Measurements from ENCODE around the gene PRR7.
"Not testable (repeated sequence)": the region's sequence is repeated elsewhere in the genome, so short reads cannot be mapped to it uniquely, and the experiment has no call there.

Gene PRR7

DNA sequence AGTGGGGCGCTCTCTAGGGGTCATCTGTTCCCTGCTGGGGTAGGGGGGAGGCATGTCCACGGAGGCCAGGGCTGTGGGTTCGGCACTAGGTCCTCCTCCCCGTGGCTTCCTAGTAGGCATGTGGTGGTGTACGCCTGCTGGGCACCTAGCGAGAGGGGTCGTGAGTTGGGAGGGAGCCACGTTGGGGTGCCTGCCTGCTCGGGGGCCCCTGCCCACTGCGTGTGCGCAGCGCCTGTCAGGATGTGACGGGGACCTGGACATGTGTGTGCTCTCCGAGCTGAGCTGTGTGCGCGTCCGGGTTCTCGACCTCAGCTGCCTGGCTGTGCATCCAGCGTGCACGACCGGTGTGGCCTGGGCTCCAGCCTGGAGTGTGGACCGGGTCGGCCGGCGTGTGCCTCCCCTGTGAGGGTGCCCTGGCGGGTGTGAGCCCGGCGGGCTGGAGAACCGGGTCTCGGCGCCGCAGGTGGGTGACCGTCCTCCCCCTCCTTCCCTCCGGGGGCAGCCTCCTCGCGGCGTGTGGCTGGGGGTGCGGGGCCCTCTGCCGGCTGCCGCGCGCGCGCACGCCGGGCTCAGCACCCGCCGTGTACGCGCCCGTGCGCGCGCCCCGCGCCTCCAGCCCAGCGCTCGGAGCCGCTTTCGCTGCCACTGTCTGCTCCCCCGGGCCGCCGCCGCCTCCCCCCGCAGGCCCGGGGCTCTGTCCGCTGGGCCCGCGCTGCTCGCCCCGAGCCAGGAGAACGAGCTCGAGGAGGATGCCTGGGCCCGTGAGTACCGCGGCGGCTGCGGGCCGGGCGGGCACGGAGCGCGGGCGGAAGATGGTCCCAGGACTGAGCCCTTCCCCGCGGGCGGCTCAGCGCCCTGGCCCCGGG lies at the start of gene PRR7:
TSS of gene PRR7 (plus strand) at position 615 of the 866 bp plus-strand sequence. CDS start 8,254 bp downstream, outside the sequence.
- DNase-seq: peak; percentile 71

DNA sequence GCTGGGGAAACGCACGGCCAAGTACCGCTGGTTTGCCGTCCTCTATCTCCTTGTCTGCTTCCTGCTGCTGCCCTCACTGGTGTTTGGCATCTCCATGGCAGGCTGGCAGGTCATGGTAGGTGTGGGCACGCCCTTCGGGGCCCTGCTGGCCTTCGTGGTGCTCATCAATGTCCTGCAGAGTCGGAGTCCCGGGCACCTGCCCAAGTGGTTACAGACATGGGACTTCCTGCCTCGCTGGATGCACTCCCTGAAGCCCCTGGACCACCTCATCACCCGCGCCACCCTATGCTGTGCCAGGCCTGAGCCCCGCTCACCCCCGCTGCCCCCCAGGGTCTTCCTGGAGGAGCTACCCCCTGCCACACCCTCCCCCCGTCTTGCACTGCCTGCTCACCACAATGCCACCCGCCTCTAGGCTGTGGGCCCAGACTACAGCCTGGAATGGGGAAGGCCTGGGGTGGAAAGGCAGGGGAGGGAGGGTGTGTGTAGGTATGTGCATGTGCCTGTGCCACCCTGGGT lies 48.7 kb upstream of the PRR7 start:
- DNase-seq: no peak

DNA sequence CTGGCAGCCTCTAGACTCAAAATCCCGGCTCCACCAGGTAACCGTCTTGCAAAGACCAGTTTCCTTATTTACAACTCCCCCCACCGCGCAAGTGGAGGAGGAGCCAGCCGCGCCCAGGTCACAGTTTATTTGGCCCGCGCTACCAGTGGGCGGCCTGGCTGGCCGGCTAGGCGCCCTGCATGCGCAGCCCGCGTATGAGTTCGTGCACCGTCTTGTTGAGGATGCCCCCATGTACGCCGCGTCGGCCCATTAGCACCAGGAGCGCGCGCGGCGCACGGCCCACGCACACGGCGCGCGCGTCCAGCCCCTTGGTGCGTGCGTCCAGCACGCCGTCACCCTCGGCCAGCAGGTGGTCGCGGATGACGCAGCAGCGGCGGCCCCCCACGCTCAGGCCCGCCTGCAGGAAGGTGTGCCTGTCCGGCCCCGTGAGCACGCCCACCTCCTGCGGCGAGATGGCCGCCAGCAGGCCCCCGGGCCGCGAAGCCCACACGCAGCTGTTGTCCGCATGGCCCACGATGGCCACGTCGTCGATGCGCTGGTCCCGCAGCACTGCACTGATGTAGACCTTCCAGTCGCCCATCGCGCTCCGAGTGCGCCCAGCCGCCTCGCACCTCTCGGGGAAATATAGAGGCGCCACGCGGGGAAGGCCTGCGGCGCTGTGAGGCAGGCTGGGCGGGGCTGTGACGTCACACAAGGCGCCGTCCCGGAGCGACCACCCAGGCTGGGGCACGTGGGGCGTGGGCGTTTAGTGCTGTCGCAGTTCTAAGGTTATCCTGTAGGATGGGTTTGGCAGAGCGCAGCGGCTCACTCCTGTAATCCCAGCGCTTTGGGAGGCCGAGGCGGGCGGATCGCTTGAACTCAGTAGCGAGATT lies 46.4 kb upstream of the PRR7 start, which contains the start of gene PFN3:
TSS of gene PFN3 (minus strand) at position 665 of the 872 bp plus-strand sequence. CDS start at position 580, 85 bp downstream.
- peak; percentile 72 for DNase-seq

DNA sequence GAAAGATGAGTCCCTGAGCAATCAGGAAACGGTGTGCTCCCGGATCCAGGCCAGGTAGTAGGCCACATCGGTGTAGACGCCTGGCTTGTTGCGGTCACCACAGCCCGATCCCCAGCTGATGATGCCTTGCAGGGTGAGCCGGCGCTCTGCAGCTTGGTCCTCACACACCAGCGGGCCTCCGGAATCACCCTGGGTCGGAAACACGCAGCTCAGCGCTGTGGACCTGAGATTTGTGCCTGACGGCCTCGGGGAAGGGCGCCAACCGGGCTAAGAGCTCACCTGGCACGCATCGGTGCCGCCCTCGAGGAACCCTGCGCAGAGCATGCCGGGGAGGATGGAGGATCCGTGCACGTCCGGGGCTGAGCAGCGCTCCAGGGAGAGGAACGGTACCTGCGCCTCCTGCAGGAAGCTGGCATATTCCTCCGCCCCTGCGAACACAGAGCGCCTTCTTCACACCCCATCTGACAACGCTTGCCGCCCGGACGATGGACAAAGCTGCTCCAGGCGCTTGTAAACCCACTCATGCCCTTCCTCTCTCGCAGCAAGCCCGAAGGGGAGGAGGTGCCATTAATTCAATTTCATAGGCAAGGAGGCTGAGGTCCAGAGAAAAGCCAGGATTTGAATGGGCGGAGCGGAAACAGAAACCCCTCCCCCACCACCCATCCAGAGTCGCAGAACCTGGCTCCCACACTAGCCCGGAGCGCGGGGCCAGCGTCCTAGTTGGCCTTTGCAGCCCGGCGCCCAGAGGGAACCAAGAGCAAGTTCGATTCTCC lies 44.2 kb upstream of the PRR7 start:
- no peak for DNase-seq

DNA sequence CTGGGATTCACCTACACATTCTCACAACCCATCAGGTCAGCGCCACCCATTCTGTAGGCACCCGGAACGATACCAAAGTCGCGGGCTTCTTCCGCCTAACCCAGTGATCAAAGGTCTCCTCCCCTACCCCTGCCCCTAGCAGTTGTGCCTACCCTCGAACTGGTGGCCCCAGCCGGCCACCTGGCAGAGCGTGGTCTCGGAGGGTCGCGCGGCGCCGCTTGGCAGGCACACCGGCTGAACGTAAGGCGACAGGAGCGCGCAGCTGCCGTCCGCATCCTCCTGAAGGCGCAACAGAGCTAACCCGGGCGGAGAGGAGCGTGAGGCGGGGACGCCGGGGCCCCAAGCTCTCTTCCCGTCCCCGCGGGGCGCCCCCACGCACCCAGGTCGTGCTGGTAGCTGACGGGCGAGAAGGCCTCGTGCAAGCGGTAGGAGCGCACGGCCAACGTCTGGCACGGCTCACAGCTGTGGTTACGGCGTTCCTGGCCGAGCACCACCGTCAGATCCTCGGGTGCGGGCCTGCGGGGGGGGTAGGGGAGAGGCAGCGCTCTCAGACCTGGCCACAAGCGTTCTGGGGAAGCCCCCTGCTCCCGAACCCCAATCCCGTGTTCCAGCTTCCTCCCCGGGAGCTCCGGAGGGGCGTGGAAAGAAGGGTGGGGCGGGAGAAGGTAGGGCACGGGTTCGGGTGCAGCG lies 43.4 kb upstream of the PRR7 start:
- no peak for DNase-seq

GRCh38 chr5:177403792-177404640 lies 42.6 kb upstream of the PRR7 start:
- peak; percentile 87 for DNase-seq

DNA sequence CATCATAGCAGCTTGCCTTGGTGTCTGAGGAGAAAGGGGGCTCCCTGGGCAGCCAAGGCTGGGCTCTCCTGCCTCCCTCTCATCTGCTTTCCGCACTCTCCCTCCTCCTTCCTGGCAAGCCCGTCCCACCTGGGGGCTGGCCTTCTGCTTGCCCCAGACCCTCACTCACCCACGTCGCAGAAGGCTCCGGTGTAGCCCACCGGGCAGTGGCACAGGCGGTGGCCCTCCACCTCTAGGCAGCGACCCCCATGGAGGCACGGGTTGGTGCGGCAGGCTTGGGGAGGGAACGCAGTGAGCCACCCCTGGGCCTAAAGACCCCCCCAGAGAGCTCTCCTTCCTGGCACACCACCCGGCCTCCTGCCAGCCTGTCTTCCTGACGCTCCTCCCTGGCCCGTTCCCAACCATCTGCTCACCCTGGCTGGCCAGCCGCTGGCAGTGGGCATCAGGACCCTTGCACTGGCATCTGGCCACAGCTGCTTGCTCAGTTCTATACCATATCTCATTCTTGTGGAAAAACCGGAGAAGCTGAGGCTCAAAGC lies 41.9 kb upstream of the PRR7 start:
- no peak for DNase-seq

DNA sequence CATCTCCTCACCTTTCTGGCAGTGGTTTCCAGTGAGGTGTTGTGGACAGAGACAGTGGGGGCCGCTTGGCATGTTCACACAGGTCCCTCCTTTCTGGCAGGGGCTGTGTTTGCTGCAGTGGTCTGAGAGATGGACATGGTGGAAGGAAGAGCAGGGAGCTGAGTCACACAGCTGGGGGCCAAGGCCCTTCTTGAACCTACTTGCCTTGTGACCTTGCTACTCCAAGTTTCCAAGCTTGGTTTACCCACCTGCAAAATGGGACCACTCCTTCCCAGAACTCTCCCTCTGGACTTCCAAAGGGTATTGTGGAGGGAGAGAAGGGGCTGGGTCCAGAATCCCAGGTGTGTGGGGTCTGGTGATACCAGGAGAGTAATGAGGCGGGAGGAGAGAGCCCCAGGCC lies 41.3 kb upstream of the PRR7 start:
- no peak for DNase-seq

- DNase-seq: peak; percentile 37
These were observed 40.8 kb upstream of the PRR7 start for GRCh38 chr5:177405805-177406204.

DNA sequence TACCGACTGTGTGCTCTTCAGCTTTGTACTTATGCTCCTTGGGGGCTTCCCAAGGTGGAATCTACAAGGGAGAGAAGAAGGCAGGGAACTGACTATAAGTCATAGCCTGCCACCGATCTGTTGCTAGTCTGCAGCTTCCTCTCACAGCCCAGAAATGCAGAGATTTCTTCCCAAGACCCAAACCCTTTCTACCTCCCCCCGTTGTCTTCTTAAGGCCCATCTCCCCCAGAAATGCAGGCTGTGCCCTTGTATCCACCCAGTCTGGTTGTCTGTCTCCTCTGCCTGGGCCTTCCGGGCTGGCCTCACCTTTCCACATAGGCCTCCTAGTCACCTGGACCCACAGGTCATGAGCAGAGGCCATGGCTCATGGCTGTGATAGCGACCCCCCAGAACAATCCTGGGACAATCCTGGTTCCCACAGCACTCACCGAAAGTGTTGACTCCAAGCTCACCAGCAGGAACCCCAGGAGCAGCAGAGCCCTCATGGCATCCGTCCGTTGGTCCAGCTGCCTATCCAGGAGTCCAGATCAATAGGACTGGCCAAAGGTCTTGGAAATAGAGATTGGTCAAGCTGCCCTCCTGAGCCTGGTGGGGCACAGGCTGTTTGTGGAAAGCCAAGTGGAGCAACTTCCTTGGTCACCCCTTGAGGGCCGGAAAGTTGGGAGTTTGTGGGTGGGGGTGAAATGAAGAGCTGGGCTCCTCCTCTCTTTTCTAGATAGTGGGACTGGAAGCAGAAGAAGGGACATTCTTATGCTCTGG lies 37.4 kb upstream of the PRR7 start, which contains the start of gene F12:
TSS of gene F12 (minus strand) at position 522 of the 759 bp plus-strand sequence. CDS start at position 485, 37 bp downstream.
- no peak for DNase-seq

- no peak for DNase-seq
These were observed 36.0 kb upstream of the PRR7 start for GRCh38 chr5:177410575-177410974.

GRCh38 chr5:177412603-177413233 lies 33.9 kb upstream of the PRR7 start:
- DNase-seq: no peak

- DNase-seq: no peak
These were observed 32.1 kb upstream of the PRR7 start for GRCh38 chr5:177414481-177414880.

DNA sequence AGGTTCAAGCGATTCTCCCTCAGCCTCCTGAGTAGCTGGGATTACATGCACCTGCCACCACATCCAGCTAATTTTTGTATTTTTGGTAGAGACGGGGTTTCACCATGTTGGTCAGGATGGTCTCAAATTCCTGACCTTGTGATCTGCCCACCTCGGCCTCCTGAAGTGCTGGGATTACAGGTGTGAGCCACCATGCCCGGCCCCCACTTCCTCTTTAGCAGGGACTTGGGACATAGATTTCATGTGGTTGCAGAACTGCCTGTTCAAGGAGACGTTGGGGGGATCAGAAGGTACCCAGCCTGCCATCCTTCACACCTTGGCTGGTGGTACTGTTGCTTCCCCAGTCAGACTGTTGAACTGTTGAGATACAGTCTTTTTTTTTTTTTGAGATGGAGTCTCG lies 29.5 kb upstream of the PRR7 start:
- not testable (repeated sequence) for DNase-seq

GRCh38 chr5:177419046-177419445 lies 27.6 kb upstream of the PRR7 start:
- no peak for DNase-seq

- DNase-seq: not testable (repeated sequence)
These were observed 26.1 kb upstream of the PRR7 start for GRCh38 chr5:177420472-177420871.

- no peak for DNase-seq
These were observed 25.4 kb upstream of the PRR7 start for GRCh38 chr5:177421062-177421798.

- no peak for DNase-seq
These were observed 22.9 kb upstream of the PRR7 start for GRCh38 chr5:177423671-177424070.

All from femur (tissue), 1 donor.